Measurements from ENCODE around the gene CNDP1.
"Not testable (repeated sequence)": the region's sequence is repeated elsewhere in the genome, so short reads cannot be mapped to it uniquely, and the experiment has no call there.

The CNDP1 gene

GRCh38 chr18:74498712-74499627, 35.3 kb upstream of the CNDP1 start:
- no peak for TF ChIP-seq CTCF (IDR thresholded peaks at IDR 0.05)
- Histone ChIP-seq H3K4me1 (no peaks in the 10 kb centered on the region), H3K79me2 (peaks cover 16% of the 10 kb centered on the region), H3K4me3 (ENCODE audit: low read depth, low read length) (no peak overlapping the region), H3K9ac (no peak overlapping the region), H3K4me2 (ENCODE audit: low read length) (no peak overlapping the region), H3K27me3 (ENCODE audit: control insufficient read depth, insufficient read depth, low read length) (no peaks in the 10 kb centered on the region), H3K27ac (peak overlapping the region; percentile 59), H2AFZ (no peak overlapping the region), H3K9me3 (ENCODE audit: control insufficient read depth, low read length) (no peaks in the 10 kb centered on the region), H3K36me3 (ENCODE audit: control insufficient read depth, insufficient read depth, low read length) (no peaks in the 10 kb centered on the region)

- no peaks in the 10 kb centered on the region for H3K36me3 ChIP-seq (ENCODE audit: control insufficient read depth, insufficient read depth, low read length)
- no peak overlapping the region for H3K4me2 ChIP-seq (ENCODE audit: low read length)
- H3K79me2 ChIP-seq: peaks cover 16% of the 10 kb centered on the region
- peak overlapping the region; percentile 33 for H3K4me3 ChIP-seq (ENCODE audit: low read depth, low read length)
- peak overlapping the region; percentile 59 for H3K27ac ChIP-seq
- H3K4me1 ChIP-seq: no peaks in the 10 kb centered on the region
- no peak overlapping the region for H2AFZ ChIP-seq
- H3K27me3 ChIP-seq (ENCODE audit: control insufficient read depth, insufficient read depth, low read length): no peaks in the 10 kb centered on the region
- no peak for TF ChIP-seq CTCF (IDR thresholded peaks at IDR 0.05)
- no peaks in the 10 kb centered on the region for H3K9me3 ChIP-seq (ENCODE audit: control insufficient read depth, low read length)
- no peak overlapping the region for H3K9ac ChIP-seq
These were observed 34.7 kb upstream of the CNDP1 start for GRCh38 chr18:74499633-74500032.

GRCh38 chr18:74500372-74500771, 33.9 kb upstream of the CNDP1 start:
- H3K9me3 ChIP-seq (ENCODE audit: control insufficient read depth, low read length): no peaks in the 10 kb centered on the region
- H3K4me3 ChIP-seq (ENCODE audit: low read depth, low read length): peak overlapping the region; percentile 33
- no peak for TF ChIP-seq CTCF (IDR thresholded peaks at IDR 0.05)
- H3K9ac ChIP-seq: no peak overlapping the region
- no peaks in the 10 kb centered on the region for H3K27me3 ChIP-seq (ENCODE audit: control insufficient read depth, insufficient read depth, low read length)
- no peak overlapping the region for H2AFZ ChIP-seq
- no peak overlapping the region for H3K4me2 ChIP-seq (ENCODE audit: low read length)
- H3K4me1 ChIP-seq: no peaks in the 10 kb centered on the region
- peaks cover 16% of the 10 kb centered on the region for H3K79me2 ChIP-seq
- H3K27ac ChIP-seq: no peak overlapping the region
- no peaks in the 10 kb centered on the region for H3K36me3 ChIP-seq (ENCODE audit: control insufficient read depth, insufficient read depth, low read length)

GRCh38 chr18:74500774-74501173, 33.5 kb upstream of the CNDP1 start:
- not testable (repeated sequence) for H3K4me2 ChIP-seq (ENCODE audit: low read length); H3K27ac ChIP-seq; H3K9ac ChIP-seq; H3K4me1 ChIP-seq; H3K4me3 ChIP-seq (ENCODE audit: low read depth, low read length); H3K9me3 ChIP-seq (ENCODE audit: control insufficient read depth, low read length); H3K27me3 ChIP-seq (ENCODE audit: control insufficient read depth, insufficient read depth, low read length); H2AFZ ChIP-seq; H3K36me3 ChIP-seq (ENCODE audit: control insufficient read depth, insufficient read depth, low read length)
- H3K79me2 ChIP-seq: peaks cover 16% of the 10 kb centered on the region

- no peak overlapping the region for H3K4me3 ChIP-seq (ENCODE audit: low read depth, low read length)
- no peaks in the 10 kb centered on the region for H3K27me3 ChIP-seq (ENCODE audit: control insufficient read depth, insufficient read depth, low read length)
- no peaks in the 10 kb centered on the region for H3K4me1 ChIP-seq
- H3K4me2 ChIP-seq (ENCODE audit: low read length): no peak overlapping the region
- H3K79me2 ChIP-seq: peaks cover 16% of the 10 kb centered on the region
- H3K36me3 ChIP-seq (ENCODE audit: control insufficient read depth, insufficient read depth, low read length): no peaks in the 10 kb centered on the region
- no peak overlapping the region for H2AFZ ChIP-seq
- H3K9ac ChIP-seq: no peak overlapping the region
- H3K27ac ChIP-seq: no peak overlapping the region
- no peak for TF ChIP-seq CTCF (IDR thresholded peaks at IDR 0.05)
- H3K9me3 ChIP-seq (ENCODE audit: control insufficient read depth, low read length): no peaks in the 10 kb centered on the region
These were observed 32.9 kb upstream of the CNDP1 start for GRCh38 chr18:74501386-74501785.

Measured in parathyroid adenoma (tissue), 2 donors.